ENCODE results near the gene LIN28A. TPM values are rescaled to one million over a fixed set of nuclear protein-coding genes. Genes with fewer than 3 reads are reported as not detected.
A peak's percentile ranks its signal among the peaks of the same experiment; 100 is the strongest.

The LIN28A gene, protein sequence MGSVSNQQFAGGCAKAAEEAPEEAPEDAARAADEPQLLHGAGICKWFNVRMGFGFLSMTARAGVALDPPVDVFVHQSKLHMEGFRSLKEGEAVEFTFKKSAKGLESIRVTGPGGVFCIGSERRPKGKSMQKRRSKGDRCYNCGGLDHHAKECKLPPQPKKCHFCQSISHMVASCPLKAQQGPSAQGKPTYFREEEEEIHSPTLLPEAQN
- total RNA-seq = not detected
- total RNA-seq (2013) = not detected

DNA sequence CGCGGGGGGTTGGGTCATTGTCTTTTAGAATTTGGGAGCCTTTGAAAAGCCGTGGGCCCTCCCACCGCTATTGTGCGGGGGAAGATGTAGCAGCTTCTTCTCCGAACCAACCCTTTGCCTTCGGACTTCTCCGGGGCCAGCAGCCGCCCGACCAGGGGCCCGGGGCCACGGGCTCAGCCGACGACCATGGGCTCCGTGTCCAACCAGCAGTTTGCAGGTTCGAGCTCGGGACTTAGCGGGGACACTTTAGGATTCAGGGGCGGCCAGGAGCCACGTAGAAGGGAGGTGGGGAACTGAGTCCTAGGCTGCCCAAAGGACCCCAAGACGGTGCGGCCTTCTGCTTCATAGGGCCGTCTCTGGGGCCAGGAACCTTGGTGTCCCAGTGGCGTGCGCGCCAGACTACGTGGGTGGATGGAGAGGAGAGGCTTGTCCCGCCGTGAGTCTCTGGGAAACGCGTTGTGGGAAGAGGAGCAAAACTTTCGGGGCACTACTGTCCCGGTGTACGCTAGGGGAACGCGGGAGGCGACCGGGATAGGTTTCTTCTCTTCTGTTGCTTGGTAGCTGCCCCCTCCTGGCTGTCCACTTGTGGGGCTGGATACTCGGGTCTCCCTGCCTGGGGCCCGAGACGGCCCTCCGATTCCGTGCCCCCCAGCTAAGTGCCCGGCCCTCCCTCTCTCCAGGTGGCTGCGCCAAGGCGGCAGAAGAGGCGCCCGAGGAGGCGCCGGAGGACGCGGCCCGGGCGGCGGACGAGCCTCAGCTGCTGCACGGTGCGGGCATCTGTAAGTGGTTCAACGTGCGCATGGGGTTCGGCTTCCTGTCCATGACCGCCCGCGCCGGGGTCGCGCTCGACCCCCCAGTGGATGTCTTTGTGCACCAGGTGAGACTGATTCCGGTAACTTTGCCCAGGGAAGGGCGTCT lies at the start of gene LIN28A:
Gene LIN28A, plus strand, starts transcription at position 112 of the 918 bp plus-strand sequence. Its CDS starts 75 bp downstream, at position 187.
- Histone ChIP-seq H3K4me1 (ENCODE audit: control insufficient read depth, insufficient read depth, low read length) (peaks cover 12% of the 10 kb centered on the region), H3K27ac (ENCODE audit: low read length) (no peak within 1 kb of the TSS), H3K36me3 (ENCODE audit: control insufficient read depth, insufficient read depth, low read length) (no peaks in the 10 kb centered on the region), H3K9me3 (ENCODE audit: control insufficient read depth, insufficient read depth, low read length) (no peaks in the 10 kb centered on the region), H3K4me3 (ENCODE audit: low read length) (no peak within 1 kb of the TSS), H3K27me3 (ENCODE audit: control insufficient read depth, insufficient read depth, low read length) (peaks cover 56% of the 10 kb centered on the region)
- Mint-ChIP-seq H3K4me3 (no peak within 1 kb of the TSS), H3K36me3 (no peaks in the 10 kb centered on the region), H3K4me1 (peaks cover 9 to 29% of the 10 kb centered on the region in 2 donors), H3K27me3 (ENCODE audit: low read depth in 2 of 2) (peaks cover 58 to 74% of the 10 kb centered on the region in 2 donors), H3K9me3 (no peaks in the 10 kb centered on the region), H3K27ac (no peak within 1 kb of the TSS)
- ATAC-seq (no peak), DNase-seq (no peak)
- TF ChIP-seq, protein P1, sequence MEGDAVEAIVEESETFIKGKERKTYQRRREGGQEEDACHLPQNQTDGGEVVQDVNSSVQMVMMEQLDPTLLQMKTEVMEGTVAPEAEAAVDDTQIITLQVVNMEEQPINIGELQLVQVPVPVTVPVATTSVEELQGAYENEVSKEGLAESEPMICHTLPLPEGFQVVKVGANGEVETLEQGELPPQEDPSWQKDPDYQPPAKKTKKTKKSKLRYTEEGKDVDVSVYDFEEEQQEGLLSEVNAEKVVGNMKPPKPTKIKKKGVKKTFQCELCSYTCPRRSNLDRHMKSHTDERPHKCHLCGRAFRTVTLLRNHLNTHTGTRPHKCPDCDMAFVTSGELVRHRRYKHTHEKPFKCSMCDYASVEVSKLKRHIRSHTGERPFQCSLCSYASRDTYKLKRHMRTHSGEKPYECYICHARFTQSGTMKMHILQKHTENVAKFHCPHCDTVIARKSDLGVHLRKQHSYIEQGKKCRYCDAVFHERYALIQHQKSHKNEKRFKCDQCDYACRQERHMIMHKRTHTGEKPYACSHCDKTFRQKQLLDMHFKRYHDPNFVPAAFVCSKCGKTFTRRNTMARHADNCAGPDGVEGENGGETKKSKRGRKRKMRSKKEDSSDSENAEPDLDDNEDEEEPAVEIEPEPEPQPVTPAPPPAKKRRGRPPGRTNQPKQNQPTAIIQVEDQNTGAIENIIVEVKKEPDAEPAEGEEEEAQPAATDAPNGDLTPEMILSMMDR (IDR thresholded peaks at IDR 0.05) = no peak
- 6% methylated on average over 70 of the region's 70 CpGs for WGBS (ENCODE audit: insufficient coverage)
- intact Hi-C loops (cut with micrococcal nuclease) = loop anchor here (10.0 kb wide), 1 partner anchor 46 kb away; no protein-coding TSS in a partner anchor

DNA sequence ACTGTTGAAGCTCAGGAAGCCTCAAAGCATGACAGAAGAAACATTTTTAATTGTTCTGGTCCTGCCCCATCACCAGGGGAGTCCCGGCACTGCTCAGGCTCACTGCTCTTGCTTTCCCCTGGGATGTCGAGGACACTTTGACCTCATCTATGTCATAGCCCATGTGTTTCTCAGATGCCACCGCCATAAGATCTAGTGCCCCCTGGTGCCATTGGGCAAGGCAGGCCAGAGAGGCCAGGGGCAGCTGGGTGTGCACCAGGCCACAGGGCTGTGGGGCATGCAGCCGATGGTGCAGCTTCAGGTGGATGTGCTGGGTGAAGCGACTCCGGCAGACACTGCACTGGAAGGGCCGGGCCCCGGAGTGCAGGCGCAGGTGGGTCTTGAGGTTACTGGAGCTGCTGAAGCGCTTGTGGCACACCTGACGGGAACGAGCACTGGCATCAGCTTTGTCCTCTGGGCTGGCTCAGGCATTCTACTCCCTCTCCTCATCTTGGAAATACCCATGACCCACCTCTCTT lies 49.0 kb upstream of the LIN28A start:
- no peaks in the 10 kb centered on the region for H3K9me3 Mint-ChIP-seq
- no peak overlapping the region for H3K4me3 ChIP-seq (ENCODE audit: low read length)
- H3K4me1 ChIP-seq (ENCODE audit: control insufficient read depth, insufficient read depth, low read length) = peaks cover 48% of the 10 kb centered on the region
- TF ChIP-seq, protein P1 (IDR thresholded peaks at IDR 0.05) = no peak
- no peaks in the 10 kb centered on the region for H3K36me3 Mint-ChIP-seq
- no peaks in the 10 kb centered on the region for H3K36me3 ChIP-seq (ENCODE audit: control insufficient read depth, insufficient read depth, low read length)
- 94% methylated on average over 12 of the region's 12 CpGs for WGBS (ENCODE audit: insufficient coverage)
- peaks cover 32% of the 10 kb centered on the region for H3K27me3 ChIP-seq (ENCODE audit: control insufficient read depth, insufficient read depth, low read length)
- H3K27me3 Mint-ChIP-seq (ENCODE audit: low read depth in 2 of 2) = peaks cover 64 to 65% of the 10 kb centered on the region in 2 donors
- peak overlapping the region; percentile 53 for H3K4me3 Mint-ChIP-seq
- H3K27ac Mint-ChIP-seq = no peak overlapping the region
- no peaks in the 10 kb centered on the region for H3K9me3 ChIP-seq (ENCODE audit: control insufficient read depth, insufficient read depth, low read length)
- H3K4me1 Mint-ChIP-seq = peaks cover 45 to 48% of the 10 kb centered on the region in 2 donors
- H3K27ac ChIP-seq (ENCODE audit: low read length) = no peak overlapping the region
- no peak for ATAC-seq
- no peak for DNase-seq
- intact Hi-C loops (cut with micrococcal nuclease) = loop anchor here (10.0 kb wide), 1 partner anchor 53 kb away; the partner anchor contains the start of gene LIN28A

DNA sequence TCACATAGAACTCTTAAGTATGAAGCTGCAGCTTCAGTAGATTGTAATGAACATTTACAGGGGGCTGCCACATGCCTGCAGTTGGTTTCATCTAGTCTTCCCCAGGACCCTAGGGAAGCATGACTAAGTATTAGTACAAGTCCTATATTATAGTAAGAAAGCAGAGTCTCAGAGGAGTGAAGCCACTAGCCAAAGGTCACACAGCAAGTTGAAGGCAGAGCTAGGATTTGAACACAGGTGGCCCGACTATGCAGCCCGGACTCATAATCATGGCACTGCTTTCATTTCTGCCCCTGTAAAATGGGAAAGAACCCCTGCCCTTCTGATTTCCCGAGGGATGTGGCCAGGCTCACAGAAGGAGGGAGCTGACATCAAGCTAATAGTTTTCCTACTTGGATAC lies 48.3 kb upstream of the LIN28A start:
- Mint-ChIP-seq H3K4me3 (peak overlapping the region; percentile 53), H3K4me1 (peaks cover 45 to 48% of the 10 kb centered on the region in 2 donors), H3K27me3 (ENCODE audit: low read depth in 2 of 2) (peaks cover 63 to 64% of the 10 kb centered on the region in 2 donors), H3K27ac (no peak overlapping the region), H3K36me3 (no peaks in the 10 kb centered on the region), H3K9me3 (no peaks in the 10 kb centered on the region)
- 94% methylated on average over 3 of the region's 3 CpGs for WGBS (ENCODE audit: insufficient coverage)
- ATAC-seq (no peak), DNase-seq (no peak)
- H3K27me3 ChIP-seq (ENCODE audit: control insufficient read depth, insufficient read depth, low read length) = peaks cover 32% of the 10 kb centered on the region
- no peaks in the 10 kb centered on the region for H3K9me3 ChIP-seq (ENCODE audit: control insufficient read depth, insufficient read depth, low read length)
- intact Hi-C loops (cut with micrococcal nuclease) = loop anchor here (10.0 kb wide), 1 partner anchor 52 kb away; the partner anchor contains the start of gene LIN28A
- no peaks in the 10 kb centered on the region for H3K36me3 ChIP-seq (ENCODE audit: control insufficient read depth, insufficient read depth, low read length)
- H3K4me1 ChIP-seq (ENCODE audit: control insufficient read depth, insufficient read depth, low read length) = peaks cover 51% of the 10 kb centered on the region
- TF ChIP-seq, protein P1 (IDR thresholded peaks at IDR 0.05) = no peak
- H3K4me3 ChIP-seq (ENCODE audit: low read length) = no peak overlapping the region
- no peak overlapping the region for H3K27ac ChIP-seq (ENCODE audit: low read length)

Measured in natural killer cell (primary cell).